BE2C (cell line): ENCODE data around the gene PRRC2B.
"Not testable (repeated sequence)": the region's sequence is repeated elsewhere in the genome, so short reads cannot be mapped to it uniquely, and the experiment has no call there.

ENCODE experiments used
- DNase-seq: peaks from one replicate; pipeline ENCODE4 v3.0.0-alpha.2; 2020
- H3K27me3 ChIP-seq: fragments of 250-450 bp; sonication (Bioruptor Pico); 2 replicates; pipeline ENCODE4 v1.5.1; 2020; ENCODE audit warnings: mild to moderate bottlenecking
- H3K36me3 ChIP-seq: fragments of 250-450 bp; sonication (Bioruptor Pico); 2 replicates; pipeline ENCODE4 v1.5.1; 2020; ENCODE audit warnings: mild to moderate bottlenecking
- H3K4me1 ChIP-seq: fragments of 250-450 bp; sonication (Bioruptor Pico); 2 replicates; pipeline ENCODE4 v1.5.1; 2020
- H3K4me3 ChIP-seq: 2 replicates; pipeline ENCODE4 v1.5.1; 2011; ENCODE audit warnings: low read depth, low read length
- H3K9me3 ChIP-seq: fragments of 250-450 bp; sonication (Bioruptor Pico); 2 replicates; pipeline ENCODE4 v1.5.1; 2020
- CTCF ChIP-seq: IDR thresholded peaks from 2 replicates; pipeline ENCODE4 v1.5.1; 2012; ENCODE audit warnings: mild to moderate bottlenecking, low read depth, low read length

The PRRC2B gene

GRCh38 chr9:131386281-131386680 is 7.6 kb upstream of the PRRC2B start:
- DNase-seq = no peak
- no peak for TF ChIP-seq CTCF
- Histone ChIP-seq H3K9me3 (no peaks in the 10 kb centered on the region), H3K27me3 (no peaks in the 10 kb centered on the region), H3K4me3 (no peak overlapping the region), H3K4me1 (no peaks in the 10 kb centered on the region), H3K36me3 (no peaks in the 10 kb centered on the region)

GRCh38 chr9:131387394-131387793 is 6.5 kb upstream of the PRRC2B start:
- H3K4me3 ChIP-seq = no peak overlapping the region
- no peak for TF ChIP-seq CTCF
- H3K9me3 ChIP-seq = no peaks in the 10 kb centered on the region
- H3K27me3 ChIP-seq = no peaks in the 10 kb centered on the region
- DNase-seq = no peak
- no peaks in the 10 kb centered on the region for H3K36me3 ChIP-seq
- H3K4me1 ChIP-seq = no peaks in the 10 kb centered on the region

- H3K4me1 ChIP-seq = peaks cover 6% of the 10 kb centered on the region
Measured at GRCh38 chr9:131391020-131391419, 2.9 kb upstream of the PRRC2B start.

GRCh38 chr9:131391504-131391903 is 2.4 kb upstream of the PRRC2B start:
- TF ChIP-seq CTCF = no peak
- DNase-seq = no peak

More at GRCh38 chr9:131391020-131391419, 2.9 kb upstream of the PRRC2B start:
- Histone ChIP-seq H3K36me3 (no peaks in the 10 kb centered on the region), H3K4me3 (no peak overlapping the region), H3K9me3 (no peaks in the 10 kb centered on the region), H3K27me3 (no peaks in the 10 kb centered on the region)
- no peak for DNase-seq
- no peak for TF ChIP-seq CTCF

GRCh38 chr9:131394464-131395156 is 724 bp downstream of the PRRC2B start:
- Histone ChIP-seq H3K36me3 (peaks cover 16% of the 10 kb centered on the region), H3K4me1 (peaks cover 23% of the 10 kb centered on the region), H3K4me3 (peak overlapping the region; percentile 99), H3K27me3 (no peaks in the 10 kb centered on the region), H3K9me3 (no peaks in the 10 kb centered on the region)
- TF ChIP-seq CTCF = no peak
- DNase-seq = peak; percentile 61

More at GRCh38 chr9:131391504-131391903, 2.4 kb upstream of the PRRC2B start:
- Histone ChIP-seq H3K4me1 (peaks cover 6% of the 10 kb centered on the region), H3K9me3 (no peaks in the 10 kb centered on the region), H3K27me3 (no peaks in the 10 kb centered on the region), H3K4me3 (no peak overlapping the region), H3K36me3 (no peaks in the 10 kb centered on the region)

- Histone ChIP-seq H3K27me3 (no peaks in the 10 kb centered on the region), H3K36me3 (peaks cover 16% of the 10 kb centered on the region), H3K4me1 (peaks cover 23% of the 10 kb centered on the region), H3K9me3 (no peaks in the 10 kb centered on the region), H3K4me3 (peak overlapping the region; percentile 99)
- TF ChIP-seq CTCF = no peak; the same call in 1 of the 2 replicates
- no peak for DNase-seq
Measured at GRCh38 chr9:131395157-131396098, 1.5 kb downstream of the PRRC2B start.

GRCh38 chr9:131396099-131396479 is 2.2 kb downstream of the PRRC2B start:
- H3K36me3 ChIP-seq = peaks cover 18% of the 10 kb centered on the region
- not testable (repeated sequence) for DNase-seq, H3K9me3 ChIP-seq, H3K27me3 ChIP-seq
- H3K4me1 ChIP-seq = peaks cover 23% of the 10 kb centered on the region
- H3K4me3 ChIP-seq = peak overlapping the region; percentile 99
